LNCAP (cell line): Measurements from ENCODE around the gene BRCA2.
A peak's percentile ranks its signal among the peaks of the same experiment; 100 is the strongest.

ENCODE experiments used
- TF ChIP-seq, protein P1 (sequence below): fragments of 450-650 bp; IDR thresholded peaks from 2 replicates; pipeline ENCODE4 v1.5.1; 2017; ENCODE audit warnings: mild to moderate bottlenecking

The BRCA2 gene

DNA sequence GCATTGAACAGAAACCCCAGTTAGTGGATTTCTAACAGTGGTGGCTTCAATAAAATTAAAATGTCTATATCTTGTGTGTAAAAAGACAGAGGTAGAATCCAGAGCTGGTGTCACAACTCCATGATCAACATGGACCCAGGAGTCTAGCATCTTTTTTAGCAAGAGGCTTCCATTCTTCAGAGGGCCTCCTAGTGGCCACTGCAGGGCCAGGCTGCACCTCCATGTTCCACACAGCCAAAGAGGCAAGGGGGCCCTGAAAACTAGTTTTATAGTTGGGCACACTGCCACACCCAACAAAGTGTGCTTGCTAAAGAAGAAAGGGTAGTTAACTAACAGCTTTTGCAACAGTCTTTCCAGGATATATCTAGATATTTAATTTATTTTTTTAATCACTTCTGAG, 99.7 kb downstream of the BRCA2 start:
- TF ChIP-seq, protein P1, sequence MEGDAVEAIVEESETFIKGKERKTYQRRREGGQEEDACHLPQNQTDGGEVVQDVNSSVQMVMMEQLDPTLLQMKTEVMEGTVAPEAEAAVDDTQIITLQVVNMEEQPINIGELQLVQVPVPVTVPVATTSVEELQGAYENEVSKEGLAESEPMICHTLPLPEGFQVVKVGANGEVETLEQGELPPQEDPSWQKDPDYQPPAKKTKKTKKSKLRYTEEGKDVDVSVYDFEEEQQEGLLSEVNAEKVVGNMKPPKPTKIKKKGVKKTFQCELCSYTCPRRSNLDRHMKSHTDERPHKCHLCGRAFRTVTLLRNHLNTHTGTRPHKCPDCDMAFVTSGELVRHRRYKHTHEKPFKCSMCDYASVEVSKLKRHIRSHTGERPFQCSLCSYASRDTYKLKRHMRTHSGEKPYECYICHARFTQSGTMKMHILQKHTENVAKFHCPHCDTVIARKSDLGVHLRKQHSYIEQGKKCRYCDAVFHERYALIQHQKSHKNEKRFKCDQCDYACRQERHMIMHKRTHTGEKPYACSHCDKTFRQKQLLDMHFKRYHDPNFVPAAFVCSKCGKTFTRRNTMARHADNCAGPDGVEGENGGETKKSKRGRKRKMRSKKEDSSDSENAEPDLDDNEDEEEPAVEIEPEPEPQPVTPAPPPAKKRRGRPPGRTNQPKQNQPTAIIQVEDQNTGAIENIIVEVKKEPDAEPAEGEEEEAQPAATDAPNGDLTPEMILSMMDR, result peak; percentile 63; the same call in 1 of the 2 replicates

DNA sequence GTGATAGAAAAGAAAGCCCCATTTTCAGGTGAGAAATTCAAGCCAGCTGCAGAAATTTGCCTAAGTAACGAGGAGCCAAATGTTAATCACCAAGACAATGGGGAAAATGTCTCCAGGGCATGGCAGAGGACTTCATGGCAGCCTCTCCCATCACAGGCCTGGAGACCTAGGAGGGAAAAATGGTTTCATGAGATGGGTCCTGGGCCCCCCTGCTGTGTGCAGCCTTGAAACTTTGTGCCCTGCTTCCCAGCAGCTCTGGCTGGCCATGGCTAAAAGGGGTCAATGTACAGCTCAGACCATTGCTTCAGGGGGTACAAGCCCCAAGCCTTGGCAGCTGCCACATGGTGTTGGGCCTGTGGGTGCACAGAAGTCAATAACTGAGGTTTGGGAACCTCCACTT, 102.7 kb downstream of the BRCA2 start:
- TF ChIP-seq, protein P1, result no peak

DNA sequence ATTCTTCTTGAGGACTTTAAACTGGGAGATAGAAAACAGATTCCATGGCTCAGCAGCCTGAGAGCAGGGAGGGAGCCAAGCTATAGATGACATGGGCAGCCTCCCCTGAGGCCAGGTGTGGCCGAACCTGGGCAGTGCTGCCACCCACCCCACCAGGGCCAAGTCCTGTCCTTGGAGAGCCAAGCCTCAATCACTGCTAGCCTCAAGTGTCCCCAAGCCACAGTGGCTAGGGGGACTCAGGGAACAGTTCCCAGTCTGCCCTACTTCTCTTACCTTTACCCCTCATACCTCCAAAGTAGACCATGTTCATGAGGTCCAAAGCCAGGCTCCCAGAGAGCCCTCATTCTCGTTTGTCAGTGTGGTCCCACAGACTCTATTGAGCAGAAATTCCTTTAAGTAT, 104.6 kb downstream of the BRCA2 start:
- TF ChIP-seq, protein P1, result no peak

DNA sequence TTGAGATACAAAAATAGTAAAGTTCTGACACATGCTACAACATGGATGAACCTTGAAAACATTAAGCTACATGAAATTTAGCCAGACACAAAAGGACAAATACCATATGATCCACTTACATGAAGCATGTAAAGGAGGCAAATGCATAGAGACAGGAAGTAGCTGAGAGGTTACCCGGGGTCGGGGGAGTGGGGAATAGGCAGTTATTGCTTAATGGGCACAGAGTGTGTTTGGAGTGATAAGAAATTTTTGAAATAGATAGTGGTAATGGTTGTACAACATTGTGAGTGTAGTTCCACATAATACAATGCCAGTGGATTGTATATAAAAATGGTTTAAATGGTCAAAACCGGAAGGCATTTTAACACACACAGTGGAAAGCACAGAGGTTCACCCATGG, 108.3 kb downstream of the BRCA2 start:
- TF ChIP-seq, protein P1, result no peak

DNA sequence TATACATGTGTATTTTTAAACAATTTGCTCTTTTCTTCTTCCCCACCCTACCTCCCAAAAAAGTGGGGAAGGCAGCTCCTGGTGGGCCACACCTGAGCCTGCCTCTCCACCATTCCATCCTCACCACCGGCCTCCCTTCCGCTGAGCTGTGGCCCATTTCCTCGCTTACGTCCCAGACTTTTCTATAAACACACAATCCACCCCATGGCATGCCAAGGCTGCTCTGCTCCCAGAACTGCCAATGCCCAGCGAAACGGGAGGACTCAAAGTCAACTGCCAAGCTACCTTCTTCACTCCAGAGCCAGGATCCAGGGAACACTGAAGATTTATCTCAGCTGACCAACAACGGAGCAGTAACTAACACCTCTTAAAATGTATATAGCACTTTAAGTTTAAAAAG, 109.8 kb downstream of the BRCA2 start:
- TF ChIP-seq, protein P1, result no peak

DNA sequence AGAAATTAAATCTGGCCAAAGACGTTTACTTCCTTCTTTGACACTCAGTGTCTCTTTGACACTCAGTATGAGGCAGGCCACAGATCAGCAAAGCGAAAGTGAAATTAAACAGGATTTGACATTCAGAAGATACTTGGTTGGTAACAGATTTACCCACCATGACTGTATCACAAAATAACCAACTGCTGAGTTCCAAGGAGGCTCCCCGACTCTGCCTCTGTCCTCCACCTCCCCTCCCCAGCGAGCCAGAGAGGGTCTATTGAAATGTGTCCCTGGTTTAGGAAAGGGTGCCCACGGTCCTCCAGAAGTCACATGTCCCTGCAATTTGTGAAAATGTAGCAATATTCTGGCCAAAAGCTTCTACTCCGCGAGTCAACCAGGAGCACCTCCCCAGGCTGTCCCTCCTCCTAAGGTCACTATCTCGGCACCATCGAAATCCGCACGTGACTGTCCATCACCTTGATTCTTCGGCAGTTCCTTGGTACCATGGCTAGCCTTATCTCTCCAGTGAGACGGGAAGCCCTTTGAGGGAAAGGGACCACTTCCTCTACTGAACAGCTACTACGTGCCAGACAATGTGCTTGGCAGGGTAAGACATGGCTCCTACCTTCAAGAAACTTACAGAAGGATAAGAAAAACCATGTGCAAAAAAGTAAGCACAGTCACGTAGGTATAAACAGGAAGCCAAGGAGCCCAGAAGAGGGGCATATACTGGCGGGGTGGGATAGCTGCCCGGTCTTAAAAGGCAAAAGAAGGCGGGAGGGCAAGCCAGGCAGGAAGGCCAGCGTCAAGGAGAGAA, 111.1 kb downstream of the BRCA2 start:
- TF ChIP-seq, protein P1, result no peak

DNA sequence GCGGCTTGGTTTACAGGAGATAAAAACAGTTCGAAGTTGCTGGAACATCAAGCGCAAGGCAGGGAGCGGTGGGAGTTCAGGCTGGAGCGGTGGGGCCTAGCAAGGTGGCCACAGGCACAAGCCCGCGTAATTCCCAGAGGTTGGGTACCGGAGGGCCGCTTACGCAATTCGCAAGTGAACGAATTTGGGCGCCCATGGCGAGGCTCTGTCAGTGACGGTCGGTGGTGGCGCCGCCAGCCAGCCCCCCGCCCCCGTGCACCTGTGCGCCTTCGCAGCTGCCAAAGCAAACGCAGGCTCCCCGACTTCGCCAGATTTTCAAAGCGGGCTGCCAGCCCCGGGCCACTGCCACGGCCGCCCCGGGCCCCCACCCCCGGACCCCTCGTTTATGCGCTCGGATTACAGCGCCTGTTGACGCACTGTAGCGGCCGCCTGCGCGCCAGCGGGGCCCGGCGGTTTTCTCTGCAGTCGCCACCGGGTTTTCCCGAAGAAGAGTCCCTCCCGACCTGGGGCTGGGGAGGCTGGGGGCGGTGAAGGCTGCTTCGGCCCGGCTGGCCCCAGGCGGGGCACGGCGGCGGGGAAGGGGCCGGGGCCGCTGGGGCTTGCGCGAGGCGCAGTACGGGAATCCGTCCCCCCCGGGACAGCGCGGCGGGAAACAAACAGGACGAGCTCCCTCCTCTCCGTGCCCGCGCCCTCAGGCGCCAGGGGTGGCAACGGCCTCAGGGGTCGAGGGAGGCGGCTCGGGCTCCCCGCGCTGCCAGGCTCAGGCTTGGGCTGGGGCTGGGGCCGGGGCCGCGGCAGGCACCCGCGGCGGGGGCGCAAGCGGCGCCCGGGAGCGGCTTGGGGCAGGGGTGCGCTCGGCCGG, 111.9 kb downstream of the BRCA2 start:
- TF ChIP-seq, protein P1, result no peak
